OCI-LY1 (cell line): ENCODE measurements around the gene FTO.

Experiments
- H2AFZ ChIP-seq: fragments of 200-600 bp; sonication (generic), shearing (Covaris generic); 2 replicates; pipeline ENCODE4 v1.6.0; 2014; ENCODE audit warnings: antibody characterized with exemption, mild to moderate bottlenecking, low read length
- H3F3A ChIP-seq: fragments of 200-600 bp; sonication (generic), shearing (Covaris generic); 2 replicates; pipeline ENCODE4 v1.6.0; 2014; ENCODE audit warnings: mild to moderate bottlenecking, antibody characterized with exemption, low read length, moderate library complexity; ENCODE audit not compliant: insufficient read depth
- H3K27ac ChIP-seq: fragments of 200-600 bp; sonication (generic); 2 replicates; pipeline ENCODE4 v1.5.1; 2014; ENCODE audit warnings: low read length, mixed run types, mild to moderate bottlenecking, low read depth; ENCODE audit not compliant: poor library complexity, severe bottlenecking
- H3K27me3 ChIP-seq: fragments of 200-600 bp; sonication (generic); 2 replicates; pipeline ENCODE4 v1.6.0; 2014; ENCODE audit warnings: antibody characterized with exemption, mild to moderate bottlenecking, low read length, moderate library complexity; ENCODE audit not compliant: insufficient read depth
- H3K36me3 ChIP-seq: fragments of 200-600 bp; sonication (generic); 2 replicates; pipeline ENCODE4 v1.6.1; 2014; ENCODE audit warnings: mild to moderate bottlenecking, antibody characterized with exemption, low read length, moderate library complexity, mixed read lengths; ENCODE audit not compliant: insufficient read depth
- H3K4me1 ChIP-seq: fragments of 200-600 bp; sonication (generic); 2 replicates; pipeline ENCODE4 v1.5.1; 2014; ENCODE audit warnings: mild to moderate bottlenecking, low read length, moderate library complexity; ENCODE audit not compliant: insufficient read depth, severe bottlenecking
- H3K4me2 ChIP-seq: fragments of 200-600 bp; sonication (generic), shearing (Covaris generic); 2 replicates; pipeline ENCODE4 v1.6.1; 2014; ENCODE audit warnings: low read length
- H3K4me3 ChIP-seq: fragments of 200-600 bp; sonication (generic); 2 replicates; pipeline ENCODE4 v1.5.1; 2014; ENCODE audit warnings: low read length, low read depth, mild to moderate bottlenecking, mixed read lengths; ENCODE audit not compliant: poor library complexity, severe bottlenecking
- H3K79me2 ChIP-seq: fragments of 200-600 bp; shearing (Covaris generic); 2 replicates; pipeline ENCODE4 v1.6.1; 2016; ENCODE audit warnings: mixed run types, low read length, mixed read lengths; ENCODE audit not compliant: insufficient read depth
- H3K9ac ChIP-seq: fragments of 200-600 bp; sonication (generic), shearing (Covaris generic); 2 replicates; pipeline ENCODE4 v1.6.1; 2014; ENCODE audit warnings: mild to moderate bottlenecking, low read length, mixed read lengths
- H3K9me2 ChIP-seq: fragments of 200-600 bp; sonication (generic), shearing (Covaris generic); 2 replicates; pipeline ENCODE4 v1.6.1; 2014; ENCODE audit warnings: low read depth, mild to moderate bottlenecking, low read length, mixed read lengths
- H3K9me3 ChIP-seq: fragments of 200-600 bp; shearing (Covaris generic); 2 replicates; pipeline ENCODE4 v1.6.1; 2014; ENCODE audit warnings: low read length, mixed read lengths
- H4K20me1 ChIP-seq: fragments of 200-600 bp; sonication (generic), shearing (Covaris generic); 2 replicates; pipeline ENCODE4 v1.6.0; 2016; ENCODE audit warnings: mild to moderate bottlenecking, low read length; ENCODE audit not compliant: insufficient read depth
- EZH2 ChIP-seq: fragments of 200-600 bp; sonication (generic), shearing (Covaris generic); IDR thresholded peaks from 2 replicates; pipeline ENCODE4 v1.8.0; 2017; ENCODE audit warnings: borderline replicate concordance, mixed run types, mild to moderate bottlenecking, antibody characterized with exemption, low read length, moderate library complexity, mixed read lengths
- TF ChIP-seq, protein P1 (sequence below): fragments of 200-600 bp; sonication (generic), shearing (Covaris generic); IDR thresholded peaks from 2 replicates; pipeline ENCODE4 v1.5.1; 2017; ENCODE audit warnings: mild to moderate bottlenecking, antibody characterized with exemption, low read length, moderate library complexity, mixed read lengths

Gene FTO

GRCh38 chr16:54112451-54113206 lies 408.7 kb downstream of the FTO start:
- Histone ChIP-seq H3K9ac (no peak overlapping the region), H3K4me2 (no peak overlapping the region)
- TF ChIP-seq EZH2 = no peak
- TF ChIP-seq, protein P1, sequence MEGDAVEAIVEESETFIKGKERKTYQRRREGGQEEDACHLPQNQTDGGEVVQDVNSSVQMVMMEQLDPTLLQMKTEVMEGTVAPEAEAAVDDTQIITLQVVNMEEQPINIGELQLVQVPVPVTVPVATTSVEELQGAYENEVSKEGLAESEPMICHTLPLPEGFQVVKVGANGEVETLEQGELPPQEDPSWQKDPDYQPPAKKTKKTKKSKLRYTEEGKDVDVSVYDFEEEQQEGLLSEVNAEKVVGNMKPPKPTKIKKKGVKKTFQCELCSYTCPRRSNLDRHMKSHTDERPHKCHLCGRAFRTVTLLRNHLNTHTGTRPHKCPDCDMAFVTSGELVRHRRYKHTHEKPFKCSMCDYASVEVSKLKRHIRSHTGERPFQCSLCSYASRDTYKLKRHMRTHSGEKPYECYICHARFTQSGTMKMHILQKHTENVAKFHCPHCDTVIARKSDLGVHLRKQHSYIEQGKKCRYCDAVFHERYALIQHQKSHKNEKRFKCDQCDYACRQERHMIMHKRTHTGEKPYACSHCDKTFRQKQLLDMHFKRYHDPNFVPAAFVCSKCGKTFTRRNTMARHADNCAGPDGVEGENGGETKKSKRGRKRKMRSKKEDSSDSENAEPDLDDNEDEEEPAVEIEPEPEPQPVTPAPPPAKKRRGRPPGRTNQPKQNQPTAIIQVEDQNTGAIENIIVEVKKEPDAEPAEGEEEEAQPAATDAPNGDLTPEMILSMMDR = no peak

DNA sequence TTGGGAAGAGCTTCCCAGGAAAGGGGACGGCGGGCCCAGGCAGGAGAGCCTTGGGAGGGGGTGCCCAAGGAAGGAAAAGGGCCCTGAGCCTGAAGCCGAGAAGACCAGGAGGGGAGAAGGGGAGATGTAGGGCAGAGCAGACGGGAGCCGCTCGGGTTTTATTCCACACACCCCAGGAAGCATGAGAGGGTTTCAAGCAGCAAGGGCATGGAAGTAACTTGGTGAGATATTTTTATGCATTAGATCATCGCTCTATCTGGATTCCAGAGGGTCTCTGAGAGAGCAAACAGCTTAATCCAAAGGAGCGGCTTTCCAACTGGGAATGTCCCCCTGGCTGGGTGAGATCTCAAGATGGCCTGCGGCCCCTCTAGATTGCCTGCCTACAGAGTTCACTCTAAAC lies 411.6 kb downstream of the FTO start:
- H3K4me2 ChIP-seq = no peak overlapping the region
- TF ChIP-seq, protein P1 = no peak
- TF ChIP-seq EZH2 = no peak
- H3K27me3 ChIP-seq = no peaks in the 10 kb centered on the region
- no peak overlapping the region for H3K27ac ChIP-seq
- H3K4me1 ChIP-seq = no peaks in the 10 kb centered on the region
- no peak overlapping the region for H3K4me3 ChIP-seq
- H3K9me3 ChIP-seq = no peaks in the 10 kb centered on the region
- no peaks in the 10 kb centered on the region for H4K20me1 ChIP-seq
- no peaks in the 10 kb centered on the region for H3K79me2 ChIP-seq
- H3F3A ChIP-seq = no peaks in the 10 kb centered on the region
- H3K36me3 ChIP-seq = no peaks in the 10 kb centered on the region
- H3K9ac ChIP-seq = no peak overlapping the region
- H2AFZ ChIP-seq = no peak overlapping the region
- no peaks in the 10 kb centered on the region for H3K9me2 ChIP-seq

More at GRCh38 chr16:54112451-54113206, 408.7 kb downstream of the FTO start:
- no peaks in the 10 kb centered on the region for H3K4me1 ChIP-seq
- H3K4me3 ChIP-seq = no peak overlapping the region
- no peaks in the 10 kb centered on the region for H4K20me1 ChIP-seq
- H2AFZ ChIP-seq = no peak overlapping the region
- no peaks in the 10 kb centered on the region for H3F3A ChIP-seq
- no peaks in the 10 kb centered on the region for H3K9me2 ChIP-seq
- H3K27ac ChIP-seq = no peak overlapping the region
- no peaks in the 10 kb centered on the region for H3K27me3 ChIP-seq
- H3K36me3 ChIP-seq = no peaks in the 10 kb centered on the region
- H3K79me2 ChIP-seq = no peaks in the 10 kb centered on the region
- H3K9me3 ChIP-seq = no peaks in the 10 kb centered on the region

DNA sequence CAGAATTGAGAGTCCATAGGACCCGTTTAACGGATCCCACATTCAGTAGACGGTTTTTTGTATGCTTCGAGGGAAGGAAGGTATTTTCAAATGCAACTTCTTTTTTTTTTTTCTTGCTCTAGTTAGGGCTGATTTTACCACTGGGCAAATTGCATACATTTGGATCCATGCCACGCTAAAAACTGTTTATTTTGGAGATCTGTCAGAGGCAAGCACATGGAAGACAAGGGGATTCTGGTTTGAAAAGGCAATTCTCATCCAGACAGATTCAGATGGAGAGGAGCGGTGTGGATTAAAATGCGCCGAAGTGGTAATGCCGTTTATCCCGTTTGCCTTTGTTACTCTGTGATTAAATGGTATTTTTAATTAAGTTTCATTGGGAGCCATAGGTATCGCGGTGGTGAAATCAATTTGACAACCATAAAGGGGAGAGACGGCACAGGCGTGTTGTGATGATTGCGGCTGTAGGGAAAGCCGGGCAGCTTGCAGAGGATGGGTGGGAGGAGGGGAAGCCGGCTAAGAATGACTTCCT lies 412.2 kb downstream of the FTO start:
- Histone ChIP-seq H3K4me2 (no peak overlapping the region), H4K20me1 (no peaks in the 10 kb centered on the region), H3K27me3 (no peaks in the 10 kb centered on the region), H3K27ac (no peak overlapping the region), H3K9ac (no peak overlapping the region), H3K4me3 (no peak overlapping the region), H2AFZ (no peak overlapping the region), H3K79me2 (no peaks in the 10 kb centered on the region), H3F3A (no peaks in the 10 kb centered on the region), H3K36me3 (no peaks in the 10 kb centered on the region), H3K9me2 (no peaks in the 10 kb centered on the region), H3K4me1 (no peaks in the 10 kb centered on the region), H3K9me3 (no peaks in the 10 kb centered on the region)
- TF ChIP-seq, protein P1 = no peak
- TF ChIP-seq EZH2 = no peak
